HG02981 (cell line): Measurements from ENCODE around the gene NSUN4.
A peak's percentile ranks its signal among the peaks of the same experiment; 100 is the strongest.
"Not testable (repeated sequence)": the region's sequence is repeated elsewhere in the genome, so short reads cannot be mapped to it uniquely, and the experiment has no call there.

Experiments used
- ATAC-seq: cut with Tn5 transposase; IDR thresholded peaks from one replicate; pipeline ENCODE4 v1.9.1; 2021; ENCODE audit warnings: mild to moderate bottlenecking, moderate library complexity; ENCODE audit not compliant: unreplicated experiment

Gene NSUN4

GRCh38 chr1:46325285-46326076, 15.1 kb upstream of the NSUN4 start:
- not testable (repeated sequence) for ATAC-seq

DNA sequence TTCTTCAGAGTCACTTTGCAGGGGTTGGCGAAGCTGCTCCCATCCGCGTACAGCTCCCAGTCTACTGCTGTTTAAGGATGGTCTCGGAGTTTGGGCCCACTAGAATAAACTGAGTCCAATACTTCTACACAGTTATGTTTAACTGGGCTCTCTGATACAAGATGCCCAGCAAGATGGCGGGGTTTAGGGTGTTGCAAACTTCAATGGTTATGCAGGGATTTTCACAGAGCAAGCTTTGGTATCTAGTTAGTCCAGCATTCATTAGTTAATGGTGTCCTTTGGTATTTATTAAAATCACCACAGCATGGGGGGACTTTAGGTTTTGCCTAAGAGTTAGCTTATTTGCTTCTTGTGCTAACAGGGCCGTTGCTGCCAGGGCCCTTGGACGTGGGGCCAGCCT, 12.4 kb upstream of the NSUN4 start:
- ATAC-seq: not testable (repeated sequence)

GRCh38 chr1:46329807-46330206, 10.8 kb upstream of the NSUN4 start:
- ATAC-seq: not testable (repeated sequence)

DNA sequence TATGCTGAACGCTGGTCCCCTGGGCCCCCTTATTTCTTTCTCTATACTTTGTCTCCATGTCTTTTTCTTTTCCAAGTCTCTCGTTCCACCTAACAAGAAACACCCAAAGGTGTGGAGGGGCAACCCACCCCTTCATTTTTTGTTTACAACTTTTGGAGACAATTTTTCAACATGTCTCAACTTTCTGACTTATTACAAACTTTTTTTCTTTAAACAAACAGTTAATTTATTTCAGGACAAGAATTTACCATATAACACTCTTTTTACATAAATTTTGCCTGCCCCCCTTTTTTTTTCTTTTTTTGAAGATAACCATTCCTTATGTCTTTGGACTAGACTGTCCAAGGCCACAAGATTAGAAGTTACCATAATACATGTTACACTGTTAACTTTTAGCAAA, 10.2 kb upstream of the NSUN4 start:
- not testable (repeated sequence) for ATAC-seq

- ATAC-seq: peak; percentile 39
Observed at GRCh38 chr1:46331786-46332540, 8.6 kb upstream of the NSUN4 start.

DNA sequence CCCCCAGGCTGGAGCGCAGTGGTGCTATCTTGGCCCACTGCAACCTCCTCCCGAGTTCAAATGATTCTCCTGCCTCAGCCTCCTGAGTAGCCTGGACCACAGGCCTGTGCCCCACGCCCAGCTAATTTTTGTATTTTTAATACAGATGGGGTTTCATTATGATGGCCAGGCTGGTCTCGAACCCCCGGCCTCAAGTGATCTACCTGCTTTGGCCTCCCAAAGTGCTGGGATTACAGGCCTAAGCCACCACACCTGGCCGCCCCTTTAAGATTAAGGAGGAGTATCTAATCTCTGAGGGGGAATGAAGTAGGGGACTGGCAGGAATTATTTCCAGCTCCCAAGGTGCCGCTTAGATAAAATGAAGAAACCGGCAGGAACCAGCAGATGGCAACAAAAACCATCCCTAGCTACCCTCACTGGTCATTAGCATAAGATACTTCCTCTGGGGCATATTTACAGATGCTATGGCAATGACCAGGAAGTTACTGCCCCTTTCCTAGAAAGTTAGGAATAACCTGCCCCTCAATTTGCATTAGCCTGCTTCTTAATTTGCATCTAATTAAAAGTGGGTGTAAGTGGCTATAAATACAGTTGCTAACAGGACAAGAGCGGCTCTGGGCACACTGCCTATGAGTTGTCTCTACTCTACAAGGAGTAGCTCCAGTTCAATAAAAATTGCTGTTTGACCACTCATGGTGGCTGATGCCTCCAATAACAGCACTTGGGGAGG, 7.1 kb upstream of the NSUN4 start:
- peak; percentile 47 for ATAC-seq

- peak; percentile 3 for ATAC-seq
Observed at GRCh38 chr1:46334030-46334384, 6.6 kb upstream of the NSUN4 start.

- ATAC-seq: no peak
Observed at GRCh38 chr1:46335081-46335480, 5.5 kb upstream of the NSUN4 start.

DNA sequence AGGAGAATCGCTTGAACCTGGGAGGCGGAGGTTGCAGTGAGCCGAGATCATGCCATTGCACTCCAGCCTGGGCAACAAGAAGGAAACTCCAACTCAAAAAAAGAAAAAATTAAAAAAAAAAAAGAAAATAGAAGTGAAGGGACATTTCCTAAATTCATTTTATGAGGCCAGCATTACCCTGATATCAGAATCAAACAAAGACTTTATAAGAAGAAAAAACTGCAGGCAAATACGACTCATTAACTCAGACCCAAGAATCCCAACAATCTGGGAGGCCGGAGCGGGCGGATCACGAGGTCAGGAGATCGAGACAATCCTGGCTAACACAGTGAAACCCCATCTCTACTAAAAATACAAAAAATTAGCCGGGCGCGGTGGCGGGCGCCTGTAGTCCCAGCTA, 3.2 kb upstream of the NSUN4 start:
- ATAC-seq: not testable (repeated sequence)

- ATAC-seq: no peak
Observed at GRCh38 chr1:46341222-46342083, 846 bp downstream of the NSUN4 start.

- peak; percentile 62 for ATAC-seq
Observed at GRCh38 chr1:46342084-46342656, 1.6 kb downstream of the NSUN4 start.

- ATAC-seq: no peak
Observed at GRCh38 chr1:46342677-46343350, 2.2 kb downstream of the NSUN4 start.

GRCh38 chr1:46343351-46343695, 2.7 kb downstream of the NSUN4 start:
- no peak for ATAC-seq

DNA sequence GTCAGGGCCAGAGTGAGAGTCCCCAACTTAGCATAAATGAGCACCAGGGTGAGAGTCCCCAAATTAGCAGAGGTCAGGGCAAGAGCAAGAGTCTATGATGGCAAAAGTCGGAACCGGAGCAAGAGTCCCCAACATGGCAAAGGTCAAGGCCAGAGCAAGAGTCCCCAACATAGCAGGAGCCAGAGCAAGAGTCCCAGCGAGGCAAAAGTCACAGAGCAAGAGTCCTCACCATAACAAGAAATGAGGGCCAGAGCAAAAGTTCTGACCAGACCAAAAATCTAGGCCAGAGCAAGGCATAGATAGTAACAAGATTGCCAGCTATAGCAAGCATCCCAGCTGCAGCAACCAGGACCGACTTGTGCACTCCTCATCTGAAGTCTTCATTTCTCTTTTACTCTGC, 3.1 kb downstream of the NSUN4 start:
- ATAC-seq: no peak

GRCh38 chr1:46344481-46344880, 3.9 kb downstream of the NSUN4 start:
- no peak for ATAC-seq

- ATAC-seq: no peak
Observed at GRCh38 chr1:46345281-46345680, 4.7 kb downstream of the NSUN4 start.

- ATAC-seq: no peak
Observed at GRCh38 chr1:46352363-46352762, 11.8 kb downstream of the NSUN4 start.

DNA sequence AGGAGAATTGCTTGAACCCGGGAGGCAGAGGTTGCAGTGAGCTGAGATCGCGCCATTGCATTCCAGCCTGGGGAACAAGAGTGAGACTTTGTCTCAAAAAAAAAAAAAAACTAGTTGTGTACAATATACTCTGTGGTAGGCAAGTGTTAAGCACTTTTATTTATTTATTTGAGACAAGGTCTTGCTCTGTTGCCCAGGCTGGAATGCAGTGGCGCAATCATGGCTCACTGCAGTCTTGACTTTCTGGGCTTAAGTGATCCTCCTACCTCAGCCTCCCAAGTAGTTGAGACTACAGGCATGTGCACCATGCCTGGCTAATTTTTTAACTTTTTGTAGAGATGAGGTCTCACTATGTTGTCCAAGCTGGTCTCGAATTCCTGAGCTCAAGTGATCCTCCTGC, 15.3 kb downstream of the NSUN4 start:
- ATAC-seq: not testable (repeated sequence)

DNA sequence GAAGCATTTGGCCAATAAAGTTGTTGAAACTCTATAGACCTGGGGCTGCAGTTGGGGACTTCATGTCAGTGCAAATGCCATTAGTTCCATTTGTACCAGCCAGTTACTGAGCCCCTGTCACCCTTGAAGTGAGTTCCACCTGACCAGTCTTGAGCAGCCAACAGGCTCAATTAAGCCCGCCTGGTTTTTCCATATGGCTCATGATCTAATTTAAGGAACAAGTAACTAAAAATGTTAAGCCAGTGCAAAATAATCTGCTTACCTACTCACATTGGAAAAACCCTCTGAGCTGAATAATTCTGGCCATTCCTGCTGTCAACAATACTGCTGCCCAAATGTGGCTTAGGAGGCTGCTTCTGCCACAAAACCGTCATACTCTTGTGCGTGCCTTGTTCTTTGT, 21.6 kb downstream of the NSUN4 start:
- no peak for ATAC-seq

- no peak for ATAC-seq
Observed at GRCh38 chr1:46363121-46363520, 22.5 kb downstream of the NSUN4 start.
